HG02840 (cell line): ENCODE measurements around the gene PAFAH1B1.
"Not testable (repeated sequence)": the region's sequence is repeated elsewhere in the genome, so short reads cannot be mapped to it uniquely, and the experiment has no call there.

ENCODE experiments used
- ATAC-seq: cut with Tn5 transposase; IDR thresholded peaks from one replicate; pipeline ENCODE4 v1.9.1; 2021; ENCODE audit warnings: mild to moderate bottlenecking, moderate library complexity, moderate number of reproducible peaks; ENCODE audit not compliant: unreplicated experiment, low FRiP score

PAFAH1B1 gene

DNA sequence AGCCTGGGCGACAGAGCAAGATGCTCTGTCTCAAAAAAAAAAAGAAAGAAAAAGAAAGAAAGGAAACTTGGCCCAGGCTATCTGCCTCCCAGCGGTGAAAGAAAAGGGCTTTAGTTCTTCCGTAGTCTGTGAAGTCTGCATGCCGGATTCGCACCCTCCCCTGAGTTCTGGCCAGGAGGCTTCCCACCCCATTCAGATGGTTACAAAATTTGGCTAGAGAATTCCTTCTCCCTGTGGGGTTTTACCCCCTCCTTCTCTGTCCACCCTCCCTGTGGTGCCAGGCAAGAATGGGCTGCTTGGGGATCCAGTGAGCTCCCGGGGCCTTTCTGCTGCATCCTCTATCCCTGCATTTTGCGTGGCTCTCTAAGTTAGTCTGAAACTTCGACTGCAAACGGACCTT, 37.8 kb downstream of the PAFAH1B1 start:
- ATAC-seq = no peak

DNA sequence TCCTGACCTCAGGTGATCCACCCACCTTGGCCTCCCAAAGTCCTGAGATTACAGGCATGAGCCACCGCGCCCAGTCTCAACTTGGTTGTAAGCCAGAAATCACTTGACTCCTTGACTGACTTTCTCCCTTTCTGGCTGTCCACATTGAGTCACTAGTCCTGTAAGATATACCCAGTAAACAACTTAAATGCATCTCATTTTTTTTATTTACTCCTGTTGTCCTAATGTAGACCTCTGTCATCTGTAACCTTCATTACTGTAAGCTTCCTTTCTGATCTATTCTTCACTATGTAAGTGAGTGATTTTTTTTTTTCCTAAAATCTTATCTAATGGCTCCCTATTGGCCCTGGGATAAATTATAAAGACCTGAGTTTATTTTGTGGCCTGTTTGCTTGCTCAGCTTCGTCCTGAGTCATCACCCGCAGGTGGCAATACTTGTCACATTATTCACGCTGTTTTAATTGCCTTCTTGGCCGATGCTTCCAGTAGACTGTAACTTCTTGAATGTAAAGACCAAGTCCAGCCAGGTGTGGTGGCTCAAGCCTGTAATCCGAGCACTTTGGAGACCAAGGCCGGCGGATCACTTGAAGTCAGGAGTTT, 41.0 kb downstream of the PAFAH1B1 start:
- no peak for ATAC-seq

DNA sequence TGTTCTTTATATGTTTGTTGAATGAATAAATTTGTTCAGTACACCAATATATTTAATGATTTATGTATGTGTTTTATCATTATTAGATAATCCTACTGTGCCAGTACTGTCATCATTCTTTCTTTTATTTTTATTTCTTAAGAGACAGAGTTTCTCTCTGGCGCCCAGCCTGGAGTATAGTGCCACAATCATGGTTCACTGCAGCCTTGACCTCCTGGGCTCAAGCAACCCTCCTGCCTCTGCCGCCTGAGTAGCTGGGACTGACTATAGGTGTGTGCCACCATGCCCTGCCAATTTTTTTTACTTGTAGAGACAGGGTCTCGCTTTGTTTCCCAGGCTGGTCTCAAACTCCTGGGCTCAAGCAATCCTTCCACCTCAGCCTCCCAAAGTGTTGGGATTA, 41.8 kb downstream of the PAFAH1B1 start:
- ATAC-seq = no peak

DNA sequence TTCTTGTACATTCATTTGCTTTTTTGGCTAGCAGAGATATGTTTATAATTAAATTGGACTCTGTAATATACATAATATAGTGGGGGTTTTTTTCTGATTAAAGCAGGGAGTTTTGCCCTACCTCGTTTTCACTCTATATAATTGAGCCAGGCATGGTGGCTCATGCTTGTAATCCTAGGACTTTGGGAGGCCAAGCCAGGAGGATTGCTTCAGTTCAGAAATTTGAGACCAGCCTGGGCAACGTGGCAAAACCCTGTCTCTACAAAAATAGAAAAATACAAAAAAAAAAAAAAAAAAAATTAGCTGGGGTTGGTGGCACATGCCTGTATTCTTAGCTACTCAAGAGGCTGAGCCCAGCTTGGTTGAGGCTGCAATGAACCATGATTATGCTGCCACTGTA, 42.2 kb downstream of the PAFAH1B1 start:
- no peak for ATAC-seq

DNA sequence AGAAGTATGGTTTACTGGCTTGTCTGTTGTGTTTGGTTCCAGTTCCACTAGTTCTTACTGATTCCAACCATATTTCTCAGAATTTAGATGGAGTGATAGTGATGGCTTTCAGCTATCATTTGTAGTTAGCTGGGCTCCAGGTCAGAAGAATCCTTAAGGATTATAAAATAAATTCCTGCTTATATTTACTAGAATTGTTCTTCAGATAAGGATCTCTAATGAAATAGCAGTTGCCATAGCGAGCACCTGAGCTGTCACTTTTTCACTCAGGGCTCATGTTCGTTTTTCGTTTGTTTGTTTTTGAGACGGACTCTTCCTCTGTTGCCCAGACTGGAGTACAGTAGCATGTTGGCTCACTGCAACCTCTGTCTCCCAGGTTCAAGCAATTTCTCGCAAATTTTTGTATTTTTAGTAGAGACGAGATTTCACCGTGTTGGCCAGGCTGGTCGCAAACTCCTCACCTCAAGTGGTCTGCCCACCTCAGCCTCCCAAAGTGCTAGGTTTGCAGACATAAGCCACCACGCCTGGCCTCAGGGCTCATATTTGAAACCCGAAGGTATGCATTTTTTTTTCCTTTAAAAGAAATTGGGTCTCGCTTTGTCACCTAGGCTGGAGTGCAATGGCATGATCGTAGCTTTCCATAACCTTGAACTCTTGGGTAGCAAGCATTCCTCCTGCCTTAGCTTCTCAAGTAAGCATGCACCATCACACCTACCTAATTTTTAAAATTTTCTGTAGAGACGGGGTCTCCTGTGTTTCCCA, 42.9 kb downstream of the PAFAH1B1 start:
- no peak for ATAC-seq

DNA sequence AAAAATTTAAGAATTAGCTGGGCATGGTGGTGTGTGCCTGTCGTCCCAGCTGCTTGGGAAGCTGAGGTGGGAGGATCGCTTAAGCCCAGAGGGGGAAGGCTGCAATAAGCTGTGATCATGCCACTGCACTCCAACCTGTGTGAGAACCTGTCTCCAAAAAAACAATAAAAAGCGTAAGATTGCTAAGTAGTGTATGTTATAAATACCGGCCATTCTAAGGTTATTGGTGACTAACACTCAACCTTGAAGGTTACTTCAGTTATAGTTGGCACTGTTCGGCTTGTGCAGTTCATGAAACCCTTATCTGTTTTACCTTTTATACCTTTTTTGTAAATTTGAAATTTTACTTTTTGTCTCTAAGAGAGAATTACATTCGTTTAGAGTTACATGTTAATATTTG, 44.0 kb downstream of the PAFAH1B1 start:
- no peak for ATAC-seq

DNA sequence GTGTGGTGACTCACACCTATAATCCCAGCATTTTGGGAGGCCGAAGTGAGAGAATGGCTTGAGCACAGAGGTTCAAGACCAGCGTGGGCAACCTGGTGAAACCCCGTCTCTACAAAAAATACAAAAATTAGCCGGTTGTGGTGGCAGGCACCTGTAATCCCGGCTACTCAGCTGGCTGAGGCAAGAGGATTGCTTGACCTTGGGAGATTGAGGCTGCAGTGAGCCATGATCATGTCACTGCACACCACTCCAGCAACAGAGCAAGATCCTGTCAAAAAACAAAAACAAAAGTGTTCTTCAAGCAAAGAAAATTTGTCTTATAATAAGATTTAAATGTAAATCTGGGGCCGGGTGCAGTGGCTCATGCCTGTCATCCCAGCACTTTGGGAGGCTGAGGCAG, 51.5 kb downstream of the PAFAH1B1 start:
- ATAC-seq = no peak

DNA sequence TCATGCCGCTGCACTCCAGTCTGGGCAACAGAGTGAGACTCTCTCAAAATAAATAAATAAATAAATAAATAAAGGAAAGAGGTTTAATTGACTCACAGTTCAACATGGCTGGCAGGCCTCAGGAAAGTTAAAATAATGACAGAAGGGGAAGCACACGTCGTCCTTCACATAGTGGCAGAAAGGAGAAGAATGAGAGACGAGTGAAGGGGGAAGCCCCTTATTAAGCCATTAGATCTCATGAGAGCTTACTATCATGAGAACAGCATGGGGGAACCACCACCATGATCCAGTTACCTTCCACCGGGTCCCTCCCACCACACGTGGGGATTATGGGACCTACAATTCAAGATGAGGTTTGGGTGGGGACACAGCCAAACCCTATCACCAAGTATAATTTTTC, 54.5 kb downstream of the PAFAH1B1 start:
- ATAC-seq = no peak

DNA sequence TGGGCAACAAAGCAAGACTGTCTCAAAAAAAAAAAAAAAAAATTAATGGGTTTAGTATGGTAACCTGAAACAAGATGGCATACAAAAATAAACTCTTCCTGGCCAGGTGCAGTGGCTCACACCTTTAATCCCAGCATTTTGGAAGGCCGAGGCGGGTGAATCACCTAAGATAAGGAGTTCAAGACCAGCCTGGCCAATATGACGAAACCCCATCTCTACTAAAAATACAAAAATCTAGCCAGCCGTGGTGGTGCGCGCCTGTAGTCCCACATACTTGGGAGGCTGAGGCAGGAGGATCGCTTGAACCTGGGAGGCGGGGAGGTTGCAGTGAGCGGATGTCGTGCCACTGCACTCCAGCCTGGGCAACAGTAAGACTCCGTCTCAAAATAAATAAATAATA, 55.7 kb downstream of the PAFAH1B1 start:
- no peak for ATAC-seq

DNA sequence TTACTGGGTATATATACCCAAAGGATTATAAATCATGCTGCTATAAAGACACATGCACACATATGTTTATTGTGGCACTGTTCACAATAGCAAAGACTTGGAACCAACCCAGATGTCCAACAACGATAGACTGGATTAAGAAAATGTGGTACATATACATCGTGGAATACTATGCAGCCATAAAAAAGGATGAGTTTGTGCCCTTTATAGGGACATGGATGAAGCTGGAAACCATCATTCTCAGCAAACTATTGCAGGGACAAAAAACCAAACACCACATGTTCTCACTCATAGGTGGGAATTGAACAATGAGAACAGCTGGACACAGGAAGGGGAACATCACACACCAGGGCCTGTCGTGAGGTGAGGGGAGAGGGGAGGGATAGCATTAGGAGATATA, 59.5 kb downstream of the PAFAH1B1 start:
- not testable (repeated sequence) for ATAC-seq

DNA sequence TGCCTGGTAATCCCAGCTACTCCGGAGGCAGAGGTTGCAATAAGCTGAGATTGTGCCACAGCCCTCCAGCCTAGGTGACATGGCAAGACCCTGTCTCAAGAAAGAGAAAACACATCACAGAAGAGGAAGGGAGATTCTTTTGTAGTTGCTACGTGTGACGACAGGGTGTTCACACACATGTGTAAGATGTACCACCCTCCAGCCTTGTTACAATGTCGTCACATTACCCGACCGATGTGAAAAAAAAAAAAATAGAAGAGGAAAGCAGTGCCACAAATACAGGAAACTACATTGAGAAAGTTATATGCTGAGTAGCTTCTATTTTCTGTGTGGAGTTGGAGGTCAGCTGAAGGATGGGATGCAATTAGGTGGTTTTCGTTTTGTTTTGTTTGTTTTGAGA, 62.1 kb downstream of the PAFAH1B1 start:
- no peak for ATAC-seq

DNA sequence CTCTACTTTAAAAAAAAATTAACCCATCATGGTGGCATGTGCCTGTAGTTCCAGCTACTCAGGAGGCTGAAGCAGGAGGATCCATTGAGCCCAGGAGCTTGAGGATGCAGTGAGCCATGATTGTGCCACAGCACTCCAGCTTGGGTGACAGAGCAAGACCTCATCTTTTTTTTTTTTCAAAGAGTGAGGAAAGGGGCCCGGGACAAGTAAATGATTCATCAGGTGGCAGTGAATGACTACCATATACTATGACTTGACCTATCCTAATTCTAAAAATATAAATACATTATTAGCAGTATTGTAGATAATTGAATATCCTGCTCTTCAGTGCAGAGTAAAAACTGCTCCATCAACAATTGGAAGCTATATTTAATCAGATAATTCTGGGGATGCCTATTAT, 62.8 kb downstream of the PAFAH1B1 start:
- ATAC-seq = no peak

DNA sequence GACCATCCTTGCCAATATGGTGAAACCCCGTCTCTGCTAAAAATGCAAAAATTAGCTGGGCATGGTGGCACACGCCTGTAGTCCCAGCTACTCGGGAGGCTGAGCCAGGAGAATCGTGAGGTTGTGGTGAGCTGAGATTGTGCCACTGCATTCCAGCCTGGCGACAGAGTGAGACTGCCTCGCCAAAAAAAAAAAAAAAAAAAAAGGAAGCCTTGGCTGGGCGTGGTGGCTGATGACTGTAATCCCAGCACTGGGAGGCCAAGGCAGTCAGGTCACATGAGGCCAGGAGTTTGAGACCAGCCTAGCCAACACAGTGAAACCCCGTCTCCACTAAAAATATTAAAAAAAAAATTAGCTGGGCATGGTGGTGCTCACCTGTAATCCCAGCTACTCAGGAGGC, 65.9 kb downstream of the PAFAH1B1 start:
- ATAC-seq = not testable (repeated sequence)

DNA sequence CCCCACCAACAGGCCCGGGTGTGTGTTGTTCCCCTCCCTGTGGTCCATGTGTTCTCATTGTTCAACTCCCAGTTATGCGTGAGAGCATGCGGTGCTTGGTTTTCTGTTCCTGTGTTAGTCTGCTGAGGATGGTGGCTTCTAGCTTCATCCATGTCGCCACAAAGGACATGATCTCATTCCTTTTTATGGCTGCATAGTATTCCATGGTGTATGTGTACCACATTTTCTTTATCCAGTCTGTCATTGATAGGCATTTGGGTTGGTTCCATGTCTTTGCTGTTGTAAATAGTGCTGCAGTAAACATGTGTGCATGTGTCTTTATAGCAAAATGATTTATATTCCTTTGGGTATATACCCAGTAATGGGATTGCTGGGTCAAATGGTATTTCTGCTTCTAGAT, 67.0 kb downstream of the PAFAH1B1 start:
- not testable (repeated sequence) for ATAC-seq

DNA sequence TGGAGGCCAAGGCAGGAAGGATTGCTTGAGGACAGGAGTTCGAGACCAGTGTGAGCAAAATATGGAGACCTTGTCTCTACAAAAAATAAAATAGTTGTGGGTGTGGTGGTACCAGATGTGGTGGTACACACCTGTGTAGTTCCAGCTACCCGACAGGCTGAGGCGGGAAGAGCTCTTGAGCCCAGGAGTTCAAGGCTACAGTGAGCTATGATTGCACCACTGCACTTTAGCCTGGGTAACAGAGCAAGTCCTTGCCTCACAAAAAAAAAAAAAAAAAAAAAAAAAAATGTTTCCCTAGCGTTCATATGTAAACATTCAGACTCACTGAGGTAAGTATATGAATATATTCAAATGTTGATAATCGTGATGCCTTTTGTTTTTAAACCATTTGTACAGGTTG, 78.6 kb downstream of the PAFAH1B1 start:
- ATAC-seq = no peak

DNA sequence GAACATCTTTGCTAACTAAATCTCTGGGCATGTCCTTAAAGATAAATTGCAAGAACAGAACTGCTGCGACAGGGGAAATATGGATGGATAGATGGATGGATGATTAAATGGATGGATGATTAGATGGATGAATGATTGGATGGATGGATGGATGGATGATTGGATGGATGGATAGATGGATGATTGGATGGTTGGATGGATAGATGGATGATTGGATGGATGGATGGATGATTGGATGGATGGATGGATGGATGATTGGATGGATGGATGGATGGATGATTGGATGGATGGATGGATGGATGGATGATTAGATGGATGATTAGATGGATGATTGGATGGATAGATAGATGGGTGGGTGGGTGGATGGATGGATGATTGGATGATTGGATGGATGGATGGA, 85.8 kb downstream of the PAFAH1B1 start:
- not testable (repeated sequence) for ATAC-seq

DNA sequence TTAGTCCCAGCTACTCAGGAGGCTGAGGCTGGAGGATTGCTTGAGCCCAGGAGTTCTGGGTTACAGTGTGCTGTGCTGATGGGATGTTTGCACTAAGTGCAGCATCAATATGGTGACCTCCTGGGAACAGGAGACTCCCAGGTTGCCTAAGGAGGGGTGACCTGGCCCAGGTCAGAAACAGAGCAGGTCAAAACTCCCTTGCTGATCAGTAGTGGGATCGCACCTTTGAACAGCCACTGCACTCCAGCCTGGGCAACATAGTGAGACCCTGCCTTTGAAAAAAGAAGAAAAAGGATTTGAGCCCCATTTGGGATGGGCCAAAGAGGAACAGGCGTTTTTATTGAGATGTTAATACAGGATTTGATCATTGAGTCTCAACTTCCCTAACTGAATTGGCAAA, 87.5 kb downstream of the PAFAH1B1 start:
- no peak for ATAC-seq

DNA sequence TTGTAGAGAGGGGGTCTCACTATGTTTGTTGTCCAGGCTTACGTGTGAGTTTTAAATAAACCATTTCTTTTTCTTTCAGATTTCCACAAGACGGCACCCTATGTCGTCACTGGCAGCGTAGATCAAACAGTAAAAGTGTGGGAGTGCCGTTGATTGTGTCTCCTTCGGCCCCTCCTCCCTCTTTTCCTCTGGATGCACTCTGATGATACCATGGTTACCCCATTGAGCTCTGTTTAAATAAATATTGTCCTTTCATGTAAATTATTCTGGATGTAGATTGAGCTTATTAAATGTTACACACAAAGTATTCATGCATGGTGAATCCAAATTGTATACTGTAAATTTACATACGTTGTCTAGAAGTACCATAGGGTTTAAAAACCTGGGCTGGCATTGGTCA, 88.2 kb downstream of the PAFAH1B1 start:
- ATAC-seq = no peak

DNA sequence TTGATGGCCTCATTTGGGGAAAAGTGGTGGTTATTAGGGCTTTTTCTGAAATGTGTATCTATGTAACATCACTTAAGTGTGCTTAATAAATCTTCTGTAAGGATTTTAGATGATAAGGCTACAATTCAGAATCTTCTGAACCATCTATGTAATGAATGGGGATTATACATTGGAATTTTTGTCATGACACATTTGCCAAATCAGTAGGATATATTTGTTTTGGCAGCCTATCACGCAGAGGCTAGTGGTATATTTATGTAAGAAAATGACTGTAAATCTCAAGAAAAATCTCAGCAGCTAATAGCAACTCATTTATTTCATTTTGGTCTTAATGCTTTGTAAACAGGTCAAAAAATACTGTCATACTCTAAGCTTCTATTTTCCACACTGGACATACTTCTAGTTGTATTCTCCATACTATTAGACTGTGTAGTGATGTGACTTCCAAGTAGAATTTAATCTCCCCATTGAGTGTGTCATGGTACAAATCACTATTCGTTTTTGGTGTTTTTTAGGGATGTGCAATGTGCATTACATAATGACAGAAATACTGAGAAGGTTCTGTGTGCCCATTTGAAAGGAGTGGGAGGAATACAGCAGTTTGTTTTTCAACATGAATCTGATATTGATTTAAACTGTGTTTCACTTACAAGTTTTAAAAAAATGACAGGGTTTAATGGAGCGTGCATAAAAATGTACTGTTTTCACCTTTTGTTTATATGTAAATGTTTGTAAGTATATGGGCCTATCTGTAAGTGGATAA, 88.9 kb downstream of the PAFAH1B1 start:
- ATAC-seq = no peak

DNA sequence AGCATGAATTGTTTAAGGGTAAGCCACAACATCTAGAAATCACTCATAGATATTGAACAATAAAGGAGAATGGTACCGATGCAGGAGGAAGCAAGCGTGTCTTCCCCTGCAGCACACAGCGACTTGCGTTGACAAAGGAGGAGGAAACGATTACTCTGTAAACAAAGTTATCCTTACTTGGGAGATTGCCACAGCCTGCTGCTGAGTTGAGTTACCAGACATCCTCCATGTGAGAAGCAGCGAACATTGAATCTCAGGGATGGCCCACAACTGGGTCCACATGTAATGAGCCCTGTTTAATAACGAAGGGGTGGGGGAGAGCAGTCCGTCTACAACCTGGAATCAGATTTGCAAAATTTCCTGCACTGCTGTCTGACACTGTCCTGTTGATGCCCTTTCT, 90.5 kb downstream of the PAFAH1B1 start:
- no peak for ATAC-seq

DNA sequence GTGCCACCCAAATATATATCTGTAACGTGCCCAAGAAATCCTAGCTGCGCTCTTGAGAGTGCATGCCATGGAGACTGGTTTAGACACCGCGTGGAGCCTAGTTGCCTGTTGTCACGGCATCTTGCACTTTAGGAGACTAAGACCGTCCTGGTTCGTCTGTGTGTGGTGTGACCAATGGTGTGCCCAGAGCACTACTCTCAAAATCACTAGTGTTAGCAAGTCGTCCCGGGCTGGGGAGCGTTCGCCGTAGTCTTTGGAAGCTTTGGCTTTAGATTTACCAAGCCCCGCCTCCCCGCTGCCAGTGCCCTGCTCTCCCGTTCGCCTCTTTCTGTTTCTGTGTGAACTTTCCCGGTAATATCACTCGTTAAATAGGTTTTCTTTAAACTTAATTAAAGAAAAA, 91.1 kb downstream of the PAFAH1B1 start:
- ATAC-seq = no peak

DNA sequence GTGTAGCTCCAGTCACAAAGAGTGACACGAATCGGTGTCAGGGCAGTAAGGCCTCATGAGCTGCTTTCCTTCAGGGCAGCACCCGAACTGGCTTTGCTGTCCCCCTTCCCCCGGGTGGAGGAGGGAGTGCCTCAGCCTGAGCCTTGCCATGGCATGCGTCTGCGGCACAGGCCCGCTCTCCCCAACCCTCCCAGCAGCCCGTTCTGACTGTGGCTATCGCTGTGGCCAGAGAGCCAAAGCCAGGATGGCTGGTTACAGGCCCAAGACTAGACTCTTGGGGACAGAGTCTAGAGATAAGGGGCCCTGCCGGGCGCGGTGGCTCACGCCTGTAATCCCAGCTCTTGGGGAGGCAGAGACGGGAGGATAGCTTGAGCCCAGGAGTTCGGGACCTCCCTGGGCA, 92.2 kb downstream of the PAFAH1B1 start:
- ATAC-seq = no peak
